Keratinocyte (primary cell): ENCODE measurements around the gene TUBA3D. TPM values are rescaled to one million over a fixed set of nuclear protein-coding genes. Genes with fewer than 3 reads are reported as not detected.
"Not testable (repeated sequence)": the region's sequence is repeated elsewhere in the genome, so short reads cannot be mapped to it uniquely, and the experiment has no call there.

Experiments
- DNase-seq: peaks from one replicate; pipeline ENCODE4 v3.0.0-alpha.2; 2011; ENCODE audit warnings: low read depth, missing footprints, low spot score
- FAIRE-seq: peaks from 2 replicates; lab custom pipeline; 2011; peaks lifted over from hg19 to GRCh38; lab: Jason Lieb, UNC
- H2AFZ ChIP-seq: 2 replicates; pipeline ENCODE4 v1.6.0; 2012; ENCODE audit warnings: low read length, control low read depth, inconsistent platforms; ENCODE audit not compliant: control insufficient read depth
- H3K27ac ChIP-seq: 2 replicates; pipeline ENCODE4 v1.5.1; 2011; ENCODE audit warnings: low read length; ENCODE audit not compliant: control insufficient read depth, insufficient read depth
- H3K27me3 ChIP-seq: 3 replicates; pipeline ENCODE4 v1.6.0; 2011; ENCODE audit warnings: low read length; ENCODE audit not compliant: control insufficient read depth, insufficient read depth; ENCODE audit errors: extremely low read depth
- H3K36me3 ChIP-seq, 2 experiments: 2 replicates in 1 of 2; 3 replicates in 1 of 2; pipeline ENCODE4 v1.5.1; 2011; ENCODE audit warnings: low read length in 2 of 2, mild to moderate bottlenecking in 1 of 2; ENCODE audit not compliant: control insufficient read depth in 2 of 2, insufficient read depth in 2 of 2; ENCODE audit errors: extremely low read depth in 1 of 2
- H3K4me1 ChIP-seq: 3 replicates; pipeline ENCODE4 v1.5.1; 2011; ENCODE audit warnings: low read length; ENCODE audit not compliant: control insufficient read depth, insufficient read depth; ENCODE audit errors: extremely low read depth
- H3K4me2 ChIP-seq: 3 replicates; pipeline ENCODE4 v1.6.0; 2011; ENCODE audit warnings: low read depth, low read length; ENCODE audit not compliant: control insufficient read depth, insufficient read depth; ENCODE audit errors: extremely low read depth
- H3K4me3 ChIP-seq, 3 experiments: fragments of 200-600 bp in 1 of 3; sonication (generic) in 1 of 3; 2 replicates in 2 of 3; 3 replicates in 1 of 3; pipeline ENCODE4 v1.5.1; 2011 to 2016; ENCODE audit warnings: low read length in 3 of 3, mild to moderate bottlenecking in 3 of 3, control low read depth in 2 of 3, inconsistent platforms in 1 of 3, low read depth in 1 of 3, mixed read lengths in 1 of 3, mixed run types in 1 of 3, moderate library complexity in 1 of 3; ENCODE audit not compliant: control insufficient read depth in 2 of 3, insufficient read depth in 2 of 3; ENCODE audit errors: extremely low read depth in 1 of 3
- H3K79me2 ChIP-seq: 2 replicates; pipeline ENCODE4 v1.6.0; 2012; ENCODE audit warnings: low read length; ENCODE audit not compliant: control insufficient read depth, insufficient read depth
- H3K9ac ChIP-seq: 3 replicates; pipeline ENCODE4 v1.6.0; 2011; ENCODE audit warnings: low read length; ENCODE audit not compliant: control insufficient read depth, insufficient read depth; ENCODE audit errors: extremely low read depth
- H3K9me1 ChIP-seq: 3 replicates; pipeline ENCODE4 v1.6.0; 2011; ENCODE audit warnings: low read length; ENCODE audit not compliant: control insufficient read depth, insufficient read depth; ENCODE audit errors: extremely low read depth
- H3K9me3 ChIP-seq: 2 replicates; pipeline ENCODE4 v1.5.1; 2012; ENCODE audit warnings: low read depth, low read length; ENCODE audit not compliant: control insufficient read depth
- H4K20me1 ChIP-seq: 3 replicates; pipeline ENCODE4 v1.6.0; 2011; ENCODE audit warnings: low read length; ENCODE audit not compliant: control insufficient read depth, insufficient read depth; ENCODE audit errors: extremely low read depth
- dilution Hi-C: fragments of 300-500 bp; cut with MboI; formaldehyde crosslinking; loops from one replicate; pipeline ENCODE4 v1.7.0; 2020; ENCODE audit warnings: low sequenced_read_pairs; ENCODE audit not compliant: extremely low pct_ligation_motif_present
- polyA plus RNA-seq, 5 experiments: library from polyadenylated mRNA; depleted of rRNA in 3 of 5; stranded (reverse) in 3 of 5; stranded (forward) in 1 of 5; unstranded in 1 of 5; fragments of >200 nt; gene quantifications; 1 replicate in 1 of 5; 2 replicates in 3 of 5; 3 replicates in 1 of 5; pipeline versions ENCODE4 v1.2.1 to v1.2.3, GENCODE V29; 2011 to 2012; ENCODE audit warnings: missing spikeins in 2 of 5, low read depth in 1 of 5, low replicate concordance in 1 of 5

TUBA3D gene
- polyA plus RNA-seq, 1 donor (not counting 4 experiments of a cell fraction or from before 2014, with no cell fraction given), result not detected

GRCh38 chr2:131467722-131468121 is 8.2 kb upstream of the TUBA3D start:
- H3K79me2 ChIP-seq, H4K20me1 ChIP-seq, H2AFZ ChIP-seq, H3K27ac ChIP-seq, dilution Hi-C loops, H3K4me3 ChIP-seq, H3K4me1 ChIP-seq, DNase-seq, H3K27me3 ChIP-seq, H3K9me1 ChIP-seq, H3K36me3 ChIP-seq, FAIRE-seq, H3K9me3 ChIP-seq, H3K9ac ChIP-seq, H3K4me2 ChIP-seq: not testable (repeated sequence)

GRCh38 chr2:131470944-131471343 is 5.0 kb upstream of the TUBA3D start:
- FAIRE-seq, H3K4me1 ChIP-seq, H2AFZ ChIP-seq, H3K79me2 ChIP-seq, H3K4me2 ChIP-seq, H3K4me3 ChIP-seq, dilution Hi-C loops, H3K9me3 ChIP-seq, H3K9ac ChIP-seq, H3K27me3 ChIP-seq, H4K20me1 ChIP-seq, H3K9me1 ChIP-seq, DNase-seq, H3K36me3 ChIP-seq, H3K27ac ChIP-seq: not testable (repeated sequence)

- H3K4me2 ChIP-seq, H3K9ac ChIP-seq, FAIRE-seq, H3K36me3 ChIP-seq, H3K9me3 ChIP-seq, H3K4me1 ChIP-seq, H3K79me2 ChIP-seq, H3K27ac ChIP-seq, H3K9me1 ChIP-seq, dilution Hi-C loops, H3K27me3 ChIP-seq, H3K4me3 ChIP-seq, H2AFZ ChIP-seq, DNase-seq, H4K20me1 ChIP-seq: not testable (repeated sequence)
Measured at GRCh38 chr2:131471624-131472023, 4.3 kb upstream of the TUBA3D start.

GRCh38 chr2:131473266-131473665 is 2.7 kb upstream of the TUBA3D start:
- H3K27me3 ChIP-seq, H3K79me2 ChIP-seq, dilution Hi-C loops: not testable (repeated sequence)

GRCh38 chr2:131476363-131476762 is 444 bp downstream of the TUBA3D start:
- H3K4me3 ChIP-seq, H2AFZ ChIP-seq, H4K20me1 ChIP-seq, FAIRE-seq, H3K27ac ChIP-seq, H3K9ac ChIP-seq, H3K4me1 ChIP-seq, H3K36me3 ChIP-seq, dilution Hi-C loops, H3K9me1 ChIP-seq, H3K79me2 ChIP-seq, H3K9me3 ChIP-seq, DNase-seq, H3K27me3 ChIP-seq, H3K4me2 ChIP-seq: not testable (repeated sequence)

More at GRCh38 chr2:131473266-131473665, 2.7 kb upstream of the TUBA3D start:
- not testable (repeated sequence) for H3K9me1 ChIP-seq, H3K9me3 ChIP-seq, H4K20me1 ChIP-seq, H2AFZ ChIP-seq, H3K27ac ChIP-seq, DNase-seq, H3K4me1 ChIP-seq, H3K4me3 ChIP-seq, FAIRE-seq, H3K9ac ChIP-seq, H3K4me2 ChIP-seq, H3K36me3 ChIP-seq
